HL-60/S4 treated with phorbol 12-myristate 13-acetate at 8.2 ng/mL for 4 days and 3 days (cell line): Measurements from ENCODE around the gene MAPK14.
"Not testable (repeated sequence)": the region's sequence is repeated elsewhere in the genome, so short reads cannot be mapped to it uniquely, and the experiment has no call there.

Experiments used
- in situ Hi-C: fragments of 300-500 bp; cut with MboI; formaldehyde crosslinking; loops from 2 replicates; pipeline ENCODE4 v1.15.0; 2022; ENCODE audit warnings: low sequenced_read_pairs

The MAPK14 gene

GRCh38 chr6:36068012-36068392, 40.4 kb downstream of the MAPK14 start:
- in situ Hi-C loops = no loop called here

GRCh38 chr6:36068586-36068985, 41.0 kb downstream of the MAPK14 start:
- in situ Hi-C loops = no loop called here

GRCh38 chr6:36069573-36069972, 42.0 kb downstream of the MAPK14 start:
- in situ Hi-C loops = no loop called here

- in situ Hi-C loops = no loop called here
Observed at GRCh38 chr6:36070252-36070651, 42.6 kb downstream of the MAPK14 start.

GRCh38 chr6:36071281-36071680, 43.7 kb downstream of the MAPK14 start:
- in situ Hi-C loops = no loop called here

GRCh38 chr6:36071714-36072113, 44.1 kb downstream of the MAPK14 start:
- in situ Hi-C loops = no loop called here

- in situ Hi-C loops = no loop called here
Observed at GRCh38 chr6:36072681-36073080, 45.1 kb downstream of the MAPK14 start.

- in situ Hi-C loops = no loop called here
Observed at GRCh38 chr6:36073587-36073986, 46.0 kb downstream of the MAPK14 start.

- in situ Hi-C loops = no loop called here
Observed at GRCh38 chr6:36075656-36076055, 48.0 kb downstream of the MAPK14 start.

GRCh38 chr6:36076178-36077063, 48.8 kb downstream of the MAPK14 start:
- in situ Hi-C loops = no loop called here

- in situ Hi-C loops = no loop called here
Observed at GRCh38 chr6:36078159-36078558, 50.6 kb downstream of the MAPK14 start.

GRCh38 chr6:36079601-36080000, 52.0 kb downstream of the MAPK14 start:
- in situ Hi-C loops = no loop called here

GRCh38 chr6:36082318-36082717, 54.7 kb downstream of the MAPK14 start:
- in situ Hi-C loops = no loop called here

GRCh38 chr6:36083446-36083845, 55.8 kb downstream of the MAPK14 start:
- in situ Hi-C loops = no loop called here

GRCh38 chr6:36088204-36088603, 60.6 kb downstream of the MAPK14 start:
- in situ Hi-C loops = not testable (repeated sequence)

- in situ Hi-C loops = no loop called here
Observed at GRCh38 chr6:36089048-36089447, 61.4 kb downstream of the MAPK14 start.

- in situ Hi-C loops = no loop called here
Observed at GRCh38 chr6:36094238-36094637, 66.6 kb downstream of the MAPK14 start.

- in situ Hi-C loops = no loop called here
Observed at GRCh38 chr6:36094753-36095496, 67.3 kb downstream of the MAPK14 start.

GRCh38 chr6:36095497-36096391, 68.1 kb downstream of the MAPK14 start:
- in situ Hi-C loops = no loop called here

- in situ Hi-C loops = no loop called here
Observed at GRCh38 chr6:36098253-36098919, 70.8 kb downstream of the MAPK14 start.
